ENCODE measurements around the gene HLA-G.

Gene HLA-G

DNA sequence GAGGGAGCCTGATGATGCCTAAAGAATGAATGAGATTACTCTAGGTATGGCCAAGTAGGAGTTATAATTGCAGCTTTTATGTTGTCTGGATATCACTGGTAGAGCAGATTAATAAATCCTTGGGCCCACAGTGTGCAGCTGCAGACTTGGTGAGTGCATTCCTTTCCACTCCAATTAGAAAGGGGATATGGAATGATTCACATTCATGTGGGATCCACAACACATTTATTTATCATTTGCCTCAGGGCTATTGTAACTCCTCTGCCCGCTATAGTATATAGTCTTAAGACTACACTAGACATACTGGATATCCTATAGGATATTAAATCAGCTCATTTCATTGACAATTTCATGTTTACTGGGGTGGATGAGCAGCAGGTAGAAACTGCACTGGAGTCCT is 11.6 kb upstream of the HLA-G start:
- Histone ChIP-seq H3K36me3 (ENCODE audit: insufficient read depth, low read length) (no peaks in the 10 kb centered on the region), H4K20me1 (ENCODE audit: insufficient read depth, low read length) (no peaks in the 10 kb centered on the region), H3K27me3 (ENCODE audit: insufficient read depth, low read length) (no peaks in the 10 kb centered on the region), H2AFZ (ENCODE audit: low read length) (no peak overlapping the region), H3F3A (ENCODE audit: insufficient read depth, low read length) (no peaks in the 10 kb centered on the region), H3K4me2 (ENCODE audit: low read length) (no peak overlapping the region), H3K27ac (ENCODE audit: low read depth, low read length, poor library complexity, severe bottlenecking) (no peak overlapping the region), H3K79me2 (ENCODE audit: insufficient read depth, low read length) (no peaks in the 10 kb centered on the region), H3K4me1 (ENCODE audit: insufficient read depth, low read length, severe bottlenecking) (no peaks in the 10 kb centered on the region), H3K9ac (ENCODE audit: low read length) (no peak overlapping the region), H3K9me3 (ENCODE audit: low read length) (no peaks in the 10 kb centered on the region), H3K9me2 (ENCODE audit: low read depth, low read length) (no peaks in the 10 kb centered on the region), H3K4me3 (ENCODE audit: low read depth, low read length, poor library complexity, severe bottlenecking) (no peak overlapping the region)
- TF ChIP-seq, protein P1, sequence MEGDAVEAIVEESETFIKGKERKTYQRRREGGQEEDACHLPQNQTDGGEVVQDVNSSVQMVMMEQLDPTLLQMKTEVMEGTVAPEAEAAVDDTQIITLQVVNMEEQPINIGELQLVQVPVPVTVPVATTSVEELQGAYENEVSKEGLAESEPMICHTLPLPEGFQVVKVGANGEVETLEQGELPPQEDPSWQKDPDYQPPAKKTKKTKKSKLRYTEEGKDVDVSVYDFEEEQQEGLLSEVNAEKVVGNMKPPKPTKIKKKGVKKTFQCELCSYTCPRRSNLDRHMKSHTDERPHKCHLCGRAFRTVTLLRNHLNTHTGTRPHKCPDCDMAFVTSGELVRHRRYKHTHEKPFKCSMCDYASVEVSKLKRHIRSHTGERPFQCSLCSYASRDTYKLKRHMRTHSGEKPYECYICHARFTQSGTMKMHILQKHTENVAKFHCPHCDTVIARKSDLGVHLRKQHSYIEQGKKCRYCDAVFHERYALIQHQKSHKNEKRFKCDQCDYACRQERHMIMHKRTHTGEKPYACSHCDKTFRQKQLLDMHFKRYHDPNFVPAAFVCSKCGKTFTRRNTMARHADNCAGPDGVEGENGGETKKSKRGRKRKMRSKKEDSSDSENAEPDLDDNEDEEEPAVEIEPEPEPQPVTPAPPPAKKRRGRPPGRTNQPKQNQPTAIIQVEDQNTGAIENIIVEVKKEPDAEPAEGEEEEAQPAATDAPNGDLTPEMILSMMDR (IDR thresholded peaks at IDR 0.05; ENCODE audit: low read length) = no peak
- TF ChIP-seq EZH2 (IDR thresholded peaks at IDR 0.05; ENCODE audit: borderline replicate concordance, low read length) = no peak

DNA sequence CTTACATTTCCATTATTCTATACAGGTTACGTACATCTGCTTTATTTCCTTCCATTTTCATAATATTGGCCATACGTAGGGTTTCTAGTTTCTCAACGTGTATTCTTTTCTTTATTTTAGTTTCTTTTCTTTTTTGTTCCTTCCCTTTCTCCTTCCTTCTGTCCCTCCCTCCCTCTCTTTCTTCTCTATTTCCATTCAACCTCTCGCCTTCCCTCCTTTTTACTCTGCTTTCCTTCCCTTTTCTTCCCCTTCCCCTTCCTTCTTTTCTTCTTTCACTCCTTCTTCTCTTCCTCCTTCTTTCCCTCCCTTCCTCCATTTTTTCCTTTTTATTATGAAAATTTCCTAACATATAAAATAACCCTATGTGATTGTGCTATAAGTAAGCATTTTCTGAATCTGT is 8.7 kb upstream of the HLA-G start:
- no peak overlapping the region for H3K27ac ChIP-seq (ENCODE audit: low read depth, low read length, poor library complexity, severe bottlenecking)
- no peaks in the 10 kb centered on the region for H3K4me1 ChIP-seq (ENCODE audit: insufficient read depth, low read length, severe bottlenecking)
- TF ChIP-seq EZH2 (IDR thresholded peaks at IDR 0.05; ENCODE audit: borderline replicate concordance, low read length) = no peak
- TF ChIP-seq, protein P1 (IDR thresholded peaks at IDR 0.05; ENCODE audit: low read length) = no peak
- no peaks in the 10 kb centered on the region for H3K9me2 ChIP-seq (ENCODE audit: low read depth, low read length)
- H3K9me3 ChIP-seq (ENCODE audit: low read length) = no peaks in the 10 kb centered on the region
- H3K79me2 ChIP-seq (ENCODE audit: insufficient read depth, low read length) = no peaks in the 10 kb centered on the region
- H3K27me3 ChIP-seq (ENCODE audit: insufficient read depth, low read length) = no peaks in the 10 kb centered on the region
- no peak overlapping the region for H2AFZ ChIP-seq (ENCODE audit: low read length)
- H3F3A ChIP-seq (ENCODE audit: insufficient read depth, low read length) = no peaks in the 10 kb centered on the region
- no peak overlapping the region for H3K4me2 ChIP-seq (ENCODE audit: low read length)
- no peak overlapping the region for H3K9ac ChIP-seq (ENCODE audit: low read length)
- H4K20me1 ChIP-seq (ENCODE audit: insufficient read depth, low read length) = no peaks in the 10 kb centered on the region
- no peak overlapping the region for H3K4me3 ChIP-seq (ENCODE audit: low read depth, low read length, poor library complexity, severe bottlenecking)
- no peaks in the 10 kb centered on the region for H3K36me3 ChIP-seq (ENCODE audit: insufficient read depth, low read length)

DNA sequence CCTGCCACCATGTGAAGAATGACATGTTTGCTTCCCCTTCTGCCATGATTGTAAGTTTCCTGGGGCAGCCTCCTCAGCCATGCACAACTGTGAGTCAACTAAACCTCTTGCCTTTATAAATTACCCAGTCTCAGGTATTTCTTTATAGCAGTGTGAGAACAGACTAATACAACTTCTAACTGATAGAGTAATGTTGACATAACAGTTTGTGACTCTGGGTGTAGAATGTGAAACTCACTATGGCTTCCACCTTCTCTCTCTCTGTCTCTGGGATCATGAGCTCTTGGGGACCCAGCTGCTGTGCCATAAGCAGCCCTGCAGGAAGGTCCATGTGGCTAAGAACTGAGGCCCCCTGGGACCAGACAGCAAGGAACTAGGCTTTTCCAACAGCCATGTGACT is 3.5 kb upstream of the HLA-G start:
- H3K36me3 ChIP-seq (ENCODE audit: insufficient read depth, low read length) = no peaks in the 10 kb centered on the region
- H3K27ac ChIP-seq (ENCODE audit: low read depth, low read length, poor library complexity, severe bottlenecking) = no peak overlapping the region
- H3K4me2 ChIP-seq (ENCODE audit: low read length) = no peak overlapping the region

More for the DNA sequence above, 3.5 kb upstream of the HLA-G start:
- TF ChIP-seq, protein P1 (IDR thresholded peaks at IDR 0.05; ENCODE audit: low read length) = no peak
- TF ChIP-seq EZH2 (IDR thresholded peaks at IDR 0.05; ENCODE audit: borderline replicate concordance, low read length) = no peak
- no peaks in the 10 kb centered on the region for H3K27me3 ChIP-seq (ENCODE audit: insufficient read depth, low read length)
- no peaks in the 10 kb centered on the region for H3K9me2 ChIP-seq (ENCODE audit: low read depth, low read length)
- no peaks in the 10 kb centered on the region for H4K20me1 ChIP-seq (ENCODE audit: insufficient read depth, low read length)
- no peaks in the 10 kb centered on the region for H3F3A ChIP-seq (ENCODE audit: insufficient read depth, low read length)
- H3K4me1 ChIP-seq (ENCODE audit: insufficient read depth, low read length, severe bottlenecking) = no peaks in the 10 kb centered on the region
- no peak overlapping the region for H3K9ac ChIP-seq (ENCODE audit: low read length)
- no peak overlapping the region for H3K4me3 ChIP-seq (ENCODE audit: low read depth, low read length, poor library complexity, severe bottlenecking)
- H3K9me3 ChIP-seq (ENCODE audit: low read length) = no peaks in the 10 kb centered on the region
- H2AFZ ChIP-seq (ENCODE audit: low read length) = no peak overlapping the region
- no peaks in the 10 kb centered on the region for H3K79me2 ChIP-seq (ENCODE audit: insufficient read depth, low read length)

Data from OCI-LY1 (cell line).